SH-SY5Y (cell line): ENCODE measurements around the gene ALLC.

ENCODE experiments used
- GATA2 ChIP-seq: IDR thresholded peaks from 2 replicates; pipeline ENCODE4 v1.6.1; 2011; ENCODE audit warnings: mild to moderate bottlenecking, low read depth, low read length
- GATA3 ChIP-seq: IDR thresholded peaks from 2 replicates; pipeline ENCODE4 v1.6.1; 2011; ENCODE audit warnings: low read depth, mild to moderate bottlenecking, low read length, moderate library complexity

- TF ChIP-seq GATA2 (no peak), GATA3 (no peak)
Observed at GRCh38 chr2:3741867-3742602, 84.0 kb downstream of the ALLC start.
